Gastrocnemius medialis (tissue), 4 donors: ENCODE results near the gene PEMT. TPM values are rescaled to one million over a fixed set of nuclear protein-coding genes. Genes with fewer than 3 reads are reported as not detected.

Source experiments
- ATAC-seq, 2 donors: fragments of 150-250 bp; one replicate each; pipeline ENCODE4 v1.9.1; 2016
- DNase-seq, 2 donors: peaks; one replicate each; pipeline ENCODE4 v3.0.0-alpha.2; 2019
- H3K27ac ChIP-seq, 4 donors: fragments of 200-600 bp; sonication (generic); 1 replicate in 1 of 4; 2 replicates in 3 of 4; pipeline ENCODE4 v1.5.1; 2016 to 2018; ENCODE audit warnings: mild to moderate bottlenecking in 2 of 4, moderate library complexity in 1 of 4
- H3K27me3 ChIP-seq, 3 donors: fragments of 200-600 bp; sonication (generic) in 2 of 3; 1 replicate in 1 of 3; 2 replicates in 2 of 3; pipeline versions ENCODE4 v1.5.1 to v1.6.0; 2016 to 2019; ENCODE audit warnings: mild to moderate bottlenecking in 1 of 3, moderate library complexity in 1 of 3
- H3K36me3 ChIP-seq, 2 donors: fragments of 200-600 bp; sonication (generic) in 1 of 2; one replicate each; pipeline ENCODE4 v1.5.1; 2017 to 2018
- H3K4me1 ChIP-seq, 2 donors: fragments of 200-600 bp; sonication (generic) in 1 of 2; one replicate each; pipeline ENCODE4 v1.5.1; 2016 to 2017; ENCODE audit warnings: mild to moderate bottlenecking in 2 of 2
- H3K4me3 ChIP-seq, 4 donors: fragments of 200-600 bp; sonication (generic) in 3 of 4; 1 replicate in 1 of 4; 2 replicates in 3 of 4; pipeline ENCODE4 v1.5.1; 2016 to 2019; ENCODE audit warnings: mild to moderate bottlenecking in 2 of 4
- H3K9me3 ChIP-seq, 3 donors: fragments of 200-600 bp; sonication (generic) in 2 of 3; 1 replicate in 1 of 3; 2 replicates in 2 of 3; pipeline ENCODE4 v1.5.1; 2016 to 2019
- CTCF ChIP-seq, 5 experiments: fragments of 450-650 bp in 3 of 5; fragments of 200-600 bp in 2 of 5; sonication (generic) in 2 of 5; IDR thresholded peaks in 4 of 5; conservative IDR thresholded peaks in 1 of 5; 1 replicate in 4 of 5; 2 replicates in 1 of 5; pipeline ENCODE4 v1.5.1; 2016 to 2019; ENCODE audit warnings: antibody characterized with exemption in 5 of 5, mild to moderate bottlenecking in 3 of 5, moderate library complexity in 3 of 5
- POLR2A ChIP-seq, 2 donors: fragments of 450-650 bp; IDR thresholded peaks; one replicate each; pipeline ENCODE4 v1.6.1; 2017; ENCODE audit warnings: antibody characterized with exemption in 2 of 2, mild to moderate bottlenecking in 2 of 2, moderate library complexity in 2 of 2
- in situ Hi-C, 4 donors: fragments of 200-750 bp; cut with MboI; loops; one replicate each; pipeline versions ENCODE4 v1.15.0 to v1.8.0; 2017; ENCODE audit warnings: low sequenced_read_pairs in 4 of 4
- intact Hi-C: fragments of 100-400 bp; cut with DNase I; formaldehyde crosslinking; loops from one replicate; pipeline ENCODE4 v1.15.1; 2023; ENCODE audit warnings: low total_unique reads
- total RNA-seq, 4 donors: library from RNA; depleted of rRNA; stranded (reverse); fragments of >200 nt; gene quantifications; one replicate each; pipeline versions ENCODE4 v1.1.0 to v1.2.3, GENCODE V29; 2016

Gene PEMT
- total RNA-seq, 4 donors from 2014 or later, result 32.8 to 48.2 (median 34.2) TPM

GRCh38 chr17:17555906-17556305 is 35.6 kb downstream of the PEMT start:
- no peak overlapping the region for H3K4me3 ChIP-seq
- no peak for ATAC-seq
- H3K9me3 ChIP-seq, result no peaks in the 10 kb centered on the region
- peaks cover 30 to 44% of the 10 kb centered on the region in 2 donors for H3K4me1 ChIP-seq
- H3K27me3 ChIP-seq, result no peaks in the 10 kb centered on the region
- H3K27ac ChIP-seq, result no peak overlapping the region
- TF ChIP-seq POLR2A (IDR thresholded peaks at IDR 0.05), result no peak
- TF ChIP-seq CTCF (IDR thresholded peaks at IDR 0.05 in 4 of 5, conservative IDR thresholded peaks at IDR 0.05 in 1 of 5), result no peak
- DNase-seq, result no peak
- in situ Hi-C loops, result no loop called here
- no peaks in the 10 kb centered on the region for H3K36me3 ChIP-seq
- intact Hi-C loops, result no loop called here

- no peak for TF ChIP-seq CTCF (IDR thresholded peaks at IDR 0.05 in 4 of 5, conservative IDR thresholded peaks at IDR 0.05 in 1 of 5)
- no peak for TF ChIP-seq POLR2A (IDR thresholded peaks at IDR 0.05)
- H3K27me3 ChIP-seq, result no peaks in the 10 kb centered on the region
- H3K4me1 ChIP-seq, result peaks cover 28 to 43% of the 10 kb centered on the region in 2 donors
- intact Hi-C loops (no loop called here), in situ Hi-C loops (no loop called here)
- H3K4me3 ChIP-seq, result no peak overlapping the region
- no peak overlapping the region for H3K27ac ChIP-seq
- H3K36me3 ChIP-seq, result no peaks in the 10 kb centered on the region
- H3K9me3 ChIP-seq, result no peaks in the 10 kb centered on the region
- no peak for DNase-seq
- ATAC-seq, result no peak
Measured at GRCh38 chr17:17555151-17555550, 36.4 kb downstream of the PEMT start.

GRCh38 chr17:17554266-17554665 is 37.2 kb downstream of the PEMT start:
- Histone ChIP-seq H3K27ac (peak overlapping the region in 1 of 4 donors; percentile 89), H3K36me3 (no peaks in the 10 kb centered on the region), H3K27me3 (no peaks in the 10 kb centered on the region), H3K4me3 (no peak overlapping the region), H3K4me1 (peaks cover 26 to 43% of the 10 kb centered on the region in 2 donors), H3K9me3 (no peaks in the 10 kb centered on the region)
- ATAC-seq, result no peak
- DNase-seq, result no peak
- TF ChIP-seq CTCF (IDR thresholded peaks at IDR 0.05 in 4 of 5, conservative IDR thresholded peaks at IDR 0.05 in 1 of 5), result no peak
- no peak for TF ChIP-seq POLR2A (IDR thresholded peaks at IDR 0.05)
- intact Hi-C loops, result no loop called here
- in situ Hi-C loops, result no loop called here

- intact Hi-C loops, result no loop called here
- Histone ChIP-seq H3K27ac (peak overlapping the region; percentile 74 to 89 (median 80)), H3K4me3 (no peak overlapping the region), H3K4me1 (peaks cover 26 to 43% of the 10 kb centered on the region in 2 donors), H3K36me3 (no peaks in the 10 kb centered on the region), H3K27me3 (no peaks in the 10 kb centered on the region), H3K9me3 (no peaks in the 10 kb centered on the region)
- in situ Hi-C loops, result no loop called here
- peak; percentile 43 to 50 for ATAC-seq
- DNase-seq, result no peak
- TF ChIP-seq CTCF (IDR thresholded peaks at IDR 0.05 in 4 of 5, conservative IDR thresholded peaks at IDR 0.05 in 1 of 5), result no peak
Measured at GRCh38 chr17:17553217-17554195, 38.0 kb downstream of the PEMT start.
